Prostate gland (tissue), 2 donors: ENCODE measurements around the gene SMTN.
"Not testable (repeated sequence)": the region's sequence is repeated elsewhere in the genome, so short reads cannot be mapped to it uniquely, and the experiment has no call there.

Source experiments
- CTCF ChIP-seq, 4 experiments: fragments of 200-600 bp in 2 of 4; fragments of 450-650 bp in 2 of 4; sonication (generic) in 2 of 4; IDR thresholded peaks; 1 replicate in 3 of 4; 2 replicates in 1 of 4; pipeline ENCODE4 v1.5.1; 2016 to 2019; ENCODE audit warnings: antibody characterized with exemption in 4 of 4, mild to moderate bottlenecking in 2 of 4, moderate library complexity in 2 of 4
- POLR2A ChIP-seq: fragments of 450-650 bp; IDR thresholded peaks from one replicate; pipeline ENCODE4 v1.6.1; 2016; ENCODE audit warnings: antibody characterized with exemption, mild to moderate bottlenecking
- POLR2AphosphoS5 ChIP-seq: sonication (generic); formaldehyde crosslinking; IDR thresholded peaks from one replicate; pipeline ENCODE4 v1.6.1; 2017; ENCODE audit warnings: antibody characterized with exemption

GRCh38 chr22:31073545-31074145, 7.5 kb upstream of the SMTN start:
- TF ChIP-seq CTCF (IDR thresholded peaks at IDR 0.05); POLR2A; POLR2AphosphoS5: not testable (repeated sequence)
